Rectal smooth muscle tissue (tissue), 1 donor: ENCODE results near the gene ZNF148.

Source experiments
- H3K27ac ChIP-seq: one replicate; pipeline ENCODE4 v1.7.0; 2013; ENCODE audit warnings: low read depth, low read length, inconsistent platforms
- H3K27me3 ChIP-seq: one replicate; pipeline ENCODE4 v1.7.0; 2013; ENCODE audit warnings: low read length; ENCODE audit not compliant: control insufficient read depth, insufficient read depth
- H3K36me3 ChIP-seq: one replicate; pipeline ENCODE4 v1.7.0; 2013; ENCODE audit warnings: low read length; ENCODE audit not compliant: control insufficient read depth, insufficient read depth
- H3K4me1 ChIP-seq: one replicate; pipeline ENCODE4 v1.7.0; 2013; ENCODE audit warnings: low read length; ENCODE audit not compliant: control insufficient read depth, insufficient read depth
- H3K4me3 ChIP-seq: one replicate; pipeline ENCODE4 v1.7.0; 2013; ENCODE audit warnings: low read length
- H3K9ac ChIP-seq: one replicate; pipeline ENCODE4 v1.7.0; 2013; ENCODE audit warnings: low read length

The ZNF148 gene

DNA sequence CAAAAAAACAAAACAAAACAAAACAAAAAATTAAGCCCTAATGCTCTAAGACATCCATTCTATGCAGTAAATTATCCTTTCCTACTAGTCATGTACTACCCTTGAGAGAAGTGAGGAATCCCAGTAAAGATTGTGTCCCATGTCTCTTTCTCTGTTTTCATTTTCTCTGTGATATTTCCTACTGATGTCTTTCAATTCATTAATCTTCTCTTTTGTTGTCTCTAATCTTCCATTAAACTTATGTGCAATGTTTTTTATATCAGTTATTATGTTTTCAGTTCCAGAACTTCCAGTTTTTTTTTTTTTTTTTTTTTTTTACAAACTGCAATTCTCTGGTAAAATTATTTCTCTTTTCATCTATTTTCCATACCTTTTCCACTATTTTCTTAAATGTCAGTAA is 118.5 kb downstream of the ZNF148 start:
- no peak overlapping the region for H3K4me3 ChIP-seq
- no peak overlapping the region for H3K9ac ChIP-seq
- H3K27ac ChIP-seq: no peak overlapping the region
- H3K36me3 ChIP-seq: no peaks in the 10 kb centered on the region
- no peaks in the 10 kb centered on the region for H3K4me1 ChIP-seq
- no peaks in the 10 kb centered on the region for H3K27me3 ChIP-seq

DNA sequence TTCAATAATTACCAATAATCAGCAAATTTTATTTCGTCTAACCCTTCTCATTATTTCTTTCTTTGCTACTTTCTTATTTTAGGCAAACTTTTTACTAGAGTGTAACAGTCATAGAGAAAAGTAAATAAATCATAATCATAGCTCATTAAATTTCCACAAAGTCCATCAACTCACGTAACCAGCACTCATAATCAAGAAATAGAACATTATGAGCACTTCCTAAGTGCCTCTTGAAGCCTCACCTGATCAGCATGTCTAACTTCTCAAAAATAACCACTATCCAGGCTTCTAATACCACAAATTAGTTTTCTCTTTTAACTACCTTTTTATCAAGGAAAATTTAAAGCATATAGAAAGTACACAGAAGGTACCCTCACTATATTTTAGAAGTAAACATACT is 124.2 kb downstream of the ZNF148 start:
- H3K27me3 ChIP-seq: no peaks in the 10 kb centered on the region
- no peaks in the 10 kb centered on the region for H3K4me1 ChIP-seq
- no peak overlapping the region for H3K9ac ChIP-seq
- H3K4me3 ChIP-seq: no peak overlapping the region
- no peaks in the 10 kb centered on the region for H3K36me3 ChIP-seq
- no peak overlapping the region for H3K27ac ChIP-seq

DNA sequence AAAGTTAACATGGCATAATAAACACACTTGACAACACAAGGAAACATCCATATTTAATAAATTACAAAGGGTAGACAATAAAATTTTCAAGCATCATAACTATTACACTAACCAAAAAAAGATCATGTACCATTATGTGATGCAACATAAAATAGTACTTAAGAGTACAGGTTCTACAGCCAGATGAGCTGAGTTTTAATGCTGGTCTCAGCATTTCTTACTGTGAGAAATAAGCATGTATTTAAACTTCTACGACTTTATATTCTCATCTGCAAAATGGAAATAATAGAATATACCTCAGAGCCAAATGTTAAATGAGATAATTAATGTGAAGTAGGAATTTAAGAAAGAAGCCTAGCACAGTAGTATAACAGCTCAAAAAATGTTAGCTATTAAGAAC is 128.9 kb downstream of the ZNF148 start:
- no peak overlapping the region for H3K27ac ChIP-seq
- no peaks in the 10 kb centered on the region for H3K4me1 ChIP-seq
- no peaks in the 10 kb centered on the region for H3K27me3 ChIP-seq
- no peak overlapping the region for H3K4me3 ChIP-seq
- H3K9ac ChIP-seq: no peak overlapping the region
- H3K36me3 ChIP-seq: peaks cover 2% of the 10 kb centered on the region

DNA sequence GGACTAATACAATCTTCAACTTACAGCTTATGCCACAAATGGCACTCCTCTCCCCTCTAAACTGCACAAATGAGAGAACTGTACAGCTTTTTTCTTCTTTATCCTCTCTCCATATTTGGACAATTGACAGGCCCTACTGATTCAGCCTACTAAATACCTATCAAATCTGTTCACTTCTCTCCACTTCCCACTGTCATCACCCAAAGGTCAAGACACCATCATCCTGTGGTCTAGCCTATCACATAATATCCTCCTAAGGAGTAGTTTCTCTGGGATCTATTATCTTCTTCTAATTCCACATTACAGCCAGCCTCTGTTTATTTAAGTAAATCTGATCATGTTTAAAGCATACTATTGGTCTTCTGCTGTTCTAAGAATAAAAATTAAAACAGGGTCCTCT is 129.6 kb downstream of the ZNF148 start:
- no peaks in the 10 kb centered on the region for H3K27me3 ChIP-seq
- no peaks in the 10 kb centered on the region for H3K4me1 ChIP-seq
- no peak overlapping the region for H3K9ac ChIP-seq

DNA sequence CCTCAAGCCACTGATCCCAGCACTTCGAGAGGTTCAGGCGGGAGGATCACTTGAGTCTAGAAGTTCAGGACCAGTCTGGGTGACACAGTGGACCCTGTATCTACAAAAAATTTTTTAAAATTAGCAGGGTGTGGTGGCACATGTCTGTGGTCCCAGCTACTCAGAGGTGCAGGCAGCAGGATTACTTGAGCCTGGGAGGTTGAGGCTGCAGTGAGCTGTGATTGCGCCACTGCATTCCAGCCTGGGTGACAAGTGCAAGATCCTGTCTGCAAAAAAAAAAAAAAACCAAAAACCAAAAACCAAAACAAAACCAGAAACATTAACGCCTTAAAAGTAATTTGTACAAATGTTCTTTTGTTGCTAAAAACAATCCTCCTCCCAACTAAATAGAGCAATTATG is 134.6 kb downstream of the ZNF148 start:
- Histone ChIP-seq H3K9ac (no peak overlapping the region), H3K4me1 (no peaks in the 10 kb centered on the region), H3K27me3 (no peaks in the 10 kb centered on the region), H3K36me3 (peaks cover 2% of the 10 kb centered on the region), H3K27ac (no peak overlapping the region), H3K4me3 (no peak overlapping the region)

More for the DNA sequence above, 129.6 kb downstream of the ZNF148 start:
- Histone ChIP-seq H3K4me3 (no peak overlapping the region), H3K36me3 (peaks cover 2% of the 10 kb centered on the region), H3K27ac (no peak overlapping the region)

DNA sequence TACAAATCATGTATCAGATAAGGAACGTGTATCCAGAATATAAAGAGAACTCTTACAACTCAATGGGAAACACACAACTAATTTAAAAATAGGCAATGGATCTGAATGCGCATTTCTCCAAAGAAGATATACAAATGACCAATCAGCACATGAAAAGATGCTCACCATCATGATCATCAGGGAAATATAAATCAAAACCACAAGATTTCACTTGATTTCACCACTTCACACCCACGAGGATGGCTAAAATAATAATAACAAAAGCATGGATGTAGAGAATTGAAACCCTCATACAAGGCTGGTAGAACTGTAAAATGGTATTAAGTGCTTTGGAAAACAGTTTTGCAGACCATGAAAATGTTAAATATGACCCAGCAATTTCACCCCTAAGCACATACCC is 135.9 kb downstream of the ZNF148 start:
- Histone ChIP-seq H3K4me3 (no peak overlapping the region), H3K27ac (no peak overlapping the region), H3K4me1 (no peaks in the 10 kb centered on the region), H3K36me3 (no peaks in the 10 kb centered on the region), H3K27me3 (no peaks in the 10 kb centered on the region), H3K9ac (no peak overlapping the region)

DNA sequence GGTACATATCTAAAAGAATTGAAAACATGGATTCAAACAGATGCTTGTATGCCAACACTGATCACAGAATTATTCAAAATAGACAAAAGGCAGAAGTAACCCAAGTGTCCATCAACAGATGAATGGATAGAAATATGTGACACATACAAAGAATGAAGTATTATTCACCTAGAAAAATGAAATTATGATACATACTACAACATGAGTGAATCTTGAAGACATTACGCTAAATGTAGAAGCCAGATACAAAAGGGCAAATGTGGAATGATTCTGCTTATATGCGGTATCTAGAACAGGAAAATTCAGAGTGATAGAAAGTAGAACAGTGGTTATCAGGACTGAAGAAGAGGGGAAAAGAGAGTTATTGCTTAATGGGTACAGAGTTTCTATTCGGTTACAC is 136.4 kb downstream of the ZNF148 start:
- no peaks in the 10 kb centered on the region for H3K27me3 ChIP-seq
- H3K9ac ChIP-seq: no peak overlapping the region
- H3K36me3 ChIP-seq: no peaks in the 10 kb centered on the region
- H3K4me1 ChIP-seq: no peaks in the 10 kb centered on the region
- no peak overlapping the region for H3K4me3 ChIP-seq
- H3K27ac ChIP-seq: no peak overlapping the region

GRCh38 chr3:125236331-125236903 is 138.7 kb downstream of the ZNF148 start:
- Histone ChIP-seq H3K27ac (no peak overlapping the region), H3K36me3 (peaks cover 4% of the 10 kb centered on the region), H3K4me3 (no peak overlapping the region), H3K4me1 (no peaks in the 10 kb centered on the region), H3K27me3 (no peaks in the 10 kb centered on the region), H3K9ac (no peak overlapping the region)

GRCh38 chr3:125234831-125235230 is 140.3 kb downstream of the ZNF148 start:
- Histone ChIP-seq H3K27ac (no peak overlapping the region), H3K4me1 (no peaks in the 10 kb centered on the region), H3K27me3 (no peaks in the 10 kb centered on the region), H3K4me3 (no peak overlapping the region), H3K36me3 (peaks cover 4% of the 10 kb centered on the region), H3K9ac (no peak overlapping the region)

GRCh38 chr3:125232401-125232800 is 142.7 kb downstream of the ZNF148 start:
- Histone ChIP-seq H3K4me3 (no peak overlapping the region), H3K9ac (no peak overlapping the region), H3K27me3 (no peaks in the 10 kb centered on the region), H3K4me1 (no peaks in the 10 kb centered on the region), H3K27ac (no peak overlapping the region), H3K36me3 (peaks cover 4% of the 10 kb centered on the region)

DNA sequence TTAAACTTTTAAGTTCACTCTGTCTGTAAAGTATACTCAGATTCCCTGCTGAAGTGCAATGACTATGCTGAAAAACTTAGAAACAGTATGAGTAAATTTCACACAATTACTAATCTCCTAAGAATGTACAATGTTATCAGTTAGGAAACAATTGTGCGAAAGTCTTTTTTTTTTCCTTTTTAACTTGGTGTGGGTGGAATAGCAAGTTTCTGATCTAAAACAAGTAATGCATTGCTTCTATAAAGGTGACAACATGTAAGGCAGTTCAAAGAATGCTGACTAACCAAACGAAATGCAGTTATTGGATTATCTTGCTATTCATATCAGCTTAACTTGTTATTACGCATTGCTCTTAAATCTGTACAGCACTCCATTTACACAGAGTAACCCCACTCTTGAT is 143.2 kb downstream of the ZNF148 start:
- Histone ChIP-seq H3K4me3 (no peak overlapping the region), H3K27me3 (no peaks in the 10 kb centered on the region), H3K4me1 (no peaks in the 10 kb centered on the region), H3K36me3 (peaks cover 4% of the 10 kb centered on the region), H3K27ac (no peak overlapping the region), H3K9ac (no peak overlapping the region)

DNA sequence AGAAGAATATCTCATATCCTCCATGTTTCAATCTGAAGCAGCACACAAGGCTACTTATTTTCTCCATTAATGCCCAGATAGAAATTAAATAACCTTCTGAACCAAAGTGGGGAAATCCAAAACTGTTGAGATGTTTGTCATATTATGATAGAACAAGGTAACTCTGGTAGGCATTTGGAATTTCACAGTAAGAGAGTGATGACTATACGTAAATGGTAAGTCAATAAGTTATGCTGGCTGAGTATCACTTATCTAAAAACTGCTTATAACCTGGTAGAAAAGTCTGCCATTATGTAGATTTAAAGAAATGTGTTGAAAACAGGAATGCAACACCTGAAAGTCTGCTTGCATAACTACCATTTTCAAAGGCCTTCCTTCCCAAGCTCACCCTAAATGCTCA is 145.4 kb downstream of the ZNF148 start:
- Histone ChIP-seq H3K4me1 (no peaks in the 10 kb centered on the region), H3K27ac (no peak overlapping the region), H3K4me3 (no peak overlapping the region), H3K27me3 (no peaks in the 10 kb centered on the region), H3K9ac (no peak overlapping the region), H3K36me3 (peaks cover 4% of the 10 kb centered on the region)

DNA sequence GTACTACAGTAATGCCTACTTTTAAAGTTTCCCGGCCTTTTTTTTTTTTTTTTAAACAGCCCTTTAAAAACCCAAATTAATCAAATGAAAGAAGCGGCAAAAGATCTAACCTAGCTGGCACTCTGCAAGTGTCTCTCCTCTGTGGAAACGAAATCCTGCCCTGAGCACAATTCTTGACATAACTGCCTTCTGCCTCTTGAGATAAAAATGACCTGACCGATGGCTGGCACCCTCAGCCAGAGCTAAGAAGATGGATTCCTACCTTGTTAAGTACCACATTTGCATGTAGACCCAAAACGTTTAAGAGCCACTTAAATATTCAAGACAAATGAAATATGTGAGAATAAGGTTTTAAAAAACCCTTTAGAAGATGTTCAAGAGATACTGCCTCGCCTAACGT is 146.0 kb downstream of the ZNF148 start:
- Histone ChIP-seq H3K36me3 (peaks cover 4% of the 10 kb centered on the region), H3K27me3 (no peaks in the 10 kb centered on the region), H3K27ac (no peak overlapping the region), H3K4me3 (no peak overlapping the region), H3K4me1 (no peaks in the 10 kb centered on the region), H3K9ac (no peak overlapping the region)
